ENCODE data around the gene CYP11A1.

- no peak for TF ChIP-seq EZH2 (IDR thresholded peaks at IDR 0.05)
- no peak for TF ChIP-seq POLR2AphosphoS5 (IDR thresholded peaks at IDR 0.05; ENCODE audit: borderline replicate concordance, low read depth, low read length)
- TF ChIP-seq FOXP2 (optimal IDR thresholded peaks at IDR 0.05; ENCODE audit: control extremely low read depth, extremely low read length, insufficient read depth), result no peak
These were observed 76.8 kb downstream of the CYP11A1 start for GRCh38 chr15:74290645-74291044.

Measured in SK-N-MC (cell line).